GM18498 (cell line): ENCODE results near the gene MCCD1.
"Not testable (repeated sequence)": the region's sequence is repeated elsewhere in the genome, so short reads cannot be mapped to it uniquely, and the experiment has no call there.

ENCODE experiments used
- ATAC-seq: cut with Tn5 transposase; IDR thresholded peaks from one replicate; pipeline ENCODE4 v1.9.1; 2021; ENCODE audit warnings: mild to moderate bottlenecking, moderate library complexity; ENCODE audit not compliant: unreplicated experiment

Gene MCCD1

GRCh38 chr6:31528821-31529328 is at the start of gene MCCD1:
Gene MCCD1 (plus strand): TSS chr6:31528962. CDS start chr6:31529015, 53 bp downstream.
- no peak for ATAC-seq

- ATAC-seq: no peak
Measured at GRCh38 chr6:31479151-31479932, 49.4 kb upstream of the MCCD1 start.

- ATAC-seq: no peak
Measured at GRCh38 chr6:31479933-31480535, 48.7 kb upstream of the MCCD1 start.

- no peak for ATAC-seq
Measured at GRCh38 chr6:31480574-31480973, 48.2 kb upstream of the MCCD1 start.

GRCh38 chr6:31483392-31483791 is 45.4 kb upstream of the MCCD1 start:
- ATAC-seq: no peak

- ATAC-seq: no peak
Measured at GRCh38 chr6:31485055-31485454, 43.7 kb upstream of the MCCD1 start.

- not testable (repeated sequence) for ATAC-seq
Measured at GRCh38 chr6:31486065-31486837, 42.5 kb upstream of the MCCD1 start.

- not testable (repeated sequence) for ATAC-seq
Measured at GRCh38 chr6:31487674-31488073, 41.1 kb upstream of the MCCD1 start.

GRCh38 chr6:31489086-31489485 is 39.7 kb upstream of the MCCD1 start:
- no peak for ATAC-seq

- no peak for ATAC-seq
Measured at GRCh38 chr6:31490115-31490873, 38.5 kb upstream of the MCCD1 start.

- ATAC-seq: not testable (repeated sequence)
Measured at GRCh38 chr6:31493550-31493874, 35.2 kb upstream of the MCCD1 start.

- ATAC-seq: peak; percentile 48
Measured at GRCh38 chr6:31493875-31494694, 34.7 kb upstream of the MCCD1 start.

- no peak for ATAC-seq
Measured at GRCh38 chr6:31495580-31495979, 33.2 kb upstream of the MCCD1 start.

- not testable (repeated sequence) for ATAC-seq
Measured at GRCh38 chr6:31496826-31497225, 31.9 kb upstream of the MCCD1 start.

- ATAC-seq: peak; percentile 50
Measured at GRCh38 chr6:31497531-31498476, 31.0 kb upstream of the MCCD1 start, which contains the start of gene MICB. Gene MICB (plus strand): TSS chr6:31498145. CDS start chr6:31498194, 49 bp downstream.

- no peak for ATAC-seq
Measured at GRCh38 chr6:31498748-31499147, 30.0 kb upstream of the MCCD1 start.

- not testable (repeated sequence) for ATAC-seq
Measured at GRCh38 chr6:31499648-31500047, 29.1 kb upstream of the MCCD1 start.

- ATAC-seq: no peak
Measured at GRCh38 chr6:31502586-31502985, 26.2 kb upstream of the MCCD1 start.

GRCh38 chr6:31509036-31509435 is 19.7 kb upstream of the MCCD1 start:
- not testable (repeated sequence) for ATAC-seq
